CD14-positive monocyte (primary cell): ENCODE data around the gene IP6K2. TPM values are rescaled to one million over a fixed set of nuclear protein-coding genes. Genes with fewer than 3 reads are reported as not detected.

ENCODE experiments used
- DNase-seq, 3 donors: peaks; one replicate each; pipeline ENCODE4 v3.0.0-alpha.2; 2011 to 2022
- H2AFZ ChIP-seq: 2 replicates; pipeline ENCODE4 v1.6.0; 2012; ENCODE audit warnings: mild to moderate bottlenecking, low read depth, low read length, inconsistent platforms; ENCODE audit not compliant: insufficient read depth, poor library complexity, severe bottlenecking
- H3K27ac ChIP-seq, 2 donors: 1 replicate in 1 of 2; 2 replicates in 1 of 2; pipeline ENCODE4 v1.5.1; 2012 to 2013; ENCODE audit warnings: low read length in 2 of 2, control low read depth in 1 of 2, inconsistent platforms in 1 of 2, low read depth in 1 of 2, mild to moderate bottlenecking in 1 of 2
- H3K27me3 ChIP-seq, 2 donors: one replicate each; pipeline versions ENCODE4 v1.6.0 to v1.6.1; 2011 to 2013; ENCODE audit warnings: low read length in 2 of 2; ENCODE audit not compliant: control insufficient read depth in 2 of 2, insufficient read depth in 2 of 2
- H3K36me3 ChIP-seq, 2 donors: replicated peaks in 1 of 2; 1 replicate in 1 of 2; 2 replicates in 1 of 2; pipeline versions ENCODE4 v1.5.1 to v1.6.1; 2012 to 2013; ENCODE audit warnings: low read length in 2 of 2, control low read depth in 1 of 2, inconsistent platforms in 1 of 2, mild to moderate bottlenecking in 1 of 2; ENCODE audit not compliant: insufficient read depth in 2 of 2, control insufficient read depth in 1 of 2
- H3K4me1 ChIP-seq, 2 donors: 1 replicate in 1 of 2; 2 replicates in 1 of 2; pipeline versions ENCODE4 v1.5.1 to v1.6.1; 2012 to 2013; ENCODE audit warnings: low read length in 2 of 2, control low read depth in 1 of 2, inconsistent platforms in 1 of 2, mild to moderate bottlenecking in 1 of 2, moderate library complexity in 1 of 2; ENCODE audit not compliant: insufficient read depth in 2 of 2, control insufficient read depth in 1 of 2
- H3K4me2 ChIP-seq: replicated peaks from 2 replicates; pipeline ENCODE3; 2012; ENCODE audit warnings: low read length, moderate library complexity, mild to moderate bottlenecking; ENCODE audit not compliant: poor library complexity, severe bottlenecking; ENCODE audit errors: extremely low read depth
- H3K4me3 ChIP-seq, 3 experiments: fragments of 200-600 bp in 1 of 3; sonication (generic) in 1 of 3; replicated peaks in 1 of 3; 1 replicate in 2 of 3; 2 replicates in 1 of 3; pipeline ENCODE4 v1.5.1; 2011 to 2013; ENCODE audit warnings: low read length in 3 of 3, mild to moderate bottlenecking in 3 of 3, control low read depth in 2 of 3, low read depth in 2 of 3, inconsistent platforms in 1 of 3, moderate library complexity in 1 of 3
- H3K79me2 ChIP-seq: 2 replicates; pipeline ENCODE4 v1.6.0; 2012; ENCODE audit warnings: mild to moderate bottlenecking, control low read depth, inconsistent platforms, low read length, moderate library complexity; ENCODE audit not compliant: insufficient read depth
- H3K9ac ChIP-seq: 2 replicates; pipeline ENCODE4 v1.6.0; 2017; ENCODE audit warnings: low read length, mild to moderate bottlenecking; ENCODE audit not compliant: insufficient read depth, poor library complexity, severe bottlenecking
- H3K9me3 ChIP-seq, 2 donors: replicated peaks in 1 of 2; 1 replicate in 1 of 2; 2 replicates in 1 of 2; pipeline versions ENCODE4 v1.5.1 to v1.6.1; 2012 to 2013; ENCODE audit warnings: low read length in 2 of 2, control low read depth in 1 of 2; ENCODE audit not compliant: control insufficient read depth in 1 of 2, insufficient read depth in 1 of 2
- H4K20me1 ChIP-seq: 2 replicates; pipeline ENCODE4 v1.6.0; 2012; ENCODE audit warnings: mild to moderate bottlenecking, low read length, control low read depth, moderate library complexity; ENCODE audit not compliant: insufficient read depth
- H3K27ac Mint-ChIP-seq, 7 donors: one replicate each; pipeline ENCODE4 v1.8.0; 2020; ENCODE audit warnings: mild to moderate bottlenecking in 7 of 7, mixed read lengths in 7 of 7, moderate library complexity in 6 of 7, inconsistent platforms in 2 of 7
- H3K27me3 Mint-ChIP-seq, 3 donors: one replicate each; pipeline ENCODE4 v1.8.0; 2021 to 2022; ENCODE audit warnings: low read depth in 3 of 3, mild to moderate bottlenecking in 3 of 3, mixed read lengths in 3 of 3, moderate library complexity in 3 of 3, inconsistent platforms in 1 of 3
- H3K36me3 Mint-ChIP-seq, 2 donors: one replicate each; pipeline ENCODE4 v1.8.0; 2020; ENCODE audit warnings: mixed read lengths in 2 of 2, inconsistent platforms in 1 of 2, mild to moderate bottlenecking in 1 of 2
- H3K4me1 Mint-ChIP-seq: one replicate; pipeline ENCODE4 v1.8.0; 2020; ENCODE audit warnings: mild to moderate bottlenecking, mixed read lengths
- H3K4me3 Mint-ChIP-seq, 2 donors: one replicate each; pipeline ENCODE4 v1.8.0; 2020; ENCODE audit warnings: mild to moderate bottlenecking in 2 of 2, mixed read lengths in 2 of 2, moderate library complexity in 1 of 2
- H3K9me3 Mint-ChIP-seq, 7 donors: one replicate each; pipeline ENCODE4 v1.8.0; 2020 to 2022; ENCODE audit warnings: mixed read lengths in 7 of 7, mild to moderate bottlenecking in 6 of 7, moderate library complexity in 6 of 7, inconsistent platforms in 2 of 7
- CTCF ChIP-seq: fragments of 200-600 bp; IDR thresholded peaks from one replicate; pipeline ENCODE4 v1.8.0; 2022; ENCODE audit warnings: antibody characterized with exemption, mild to moderate bottlenecking
- WGBS: methylation state at CpG from one replicate; pipeline ENCODE4 v1.1.5; 2013; ENCODE audit warnings: missing lambda C conversion rate; ENCODE audit not compliant: insufficient coverage; 5-methylcytosine and 5-hydroxymethylcytosine counted together
- intact Hi-C, 2 donors: fragments of 100-400 bp; cut with micrococcal nuclease; formaldehyde crosslinking; loops; one replicate each; pipeline versions ENCODE4 v1.15.0 to v1.15.1; 2023
- polyA plus RNA-seq, 3 donors: library from polyadenylated mRNA; depleted of rRNA in 1 of 3; unstranded in 2 of 3; stranded (reverse) in 1 of 3; fragments of 300-500 nt in 2 of 3; fragments of >200 nt in 1 of 3; fragmentation: Illumina TruSeq in 2 of 3; gene quantifications; 1 replicate in 2 of 3; 2 replicates in 1 of 3; pipeline ENCODE4 v1.2.3, GENCODE V29; 2012 to 2021

IP6K2 gene
- polyA plus RNA-seq, 3 donors = 16.5 to 53.8 (median 18.7) TPM

- no peaks in the 10 kb centered on the region for H3K9me3 ChIP-seq
- no peak overlapping the region for H2AFZ ChIP-seq
- no peak for TF ChIP-seq CTCF
- peaks cover 31 to 67% of the 10 kb centered on the region in 2 donors for H3K36me3 ChIP-seq
- peaks cover 0 to 4% (median 1%) of the 10 kb centered on the region in 3 donors for H3K27me3 Mint-ChIP-seq
- no peak for DNase-seq
- H3K4me1 Mint-ChIP-seq = peaks cover 29% of the 10 kb centered on the region
- H4K20me1 ChIP-seq = no peaks in the 10 kb centered on the region
- H3K4me2 ChIP-seq = no peak overlapping the region
- 61% methylated on average over 16 of the region's 20 CpGs for whole genome bisulfite sequencing
- H3K27me3 ChIP-seq = no peaks in the 10 kb centered on the region
- H3K4me3 Mint-ChIP-seq = no peak overlapping the region
- H3K27ac ChIP-seq = no peak overlapping the region
- intact Hi-C loops = loop anchor here (10.0 kb wide), 3 partner anchors 125 to 405 kb away; partner anchors contain the start of gene PFKFB4 (in 1 of the 2)
- peaks cover 19 to 25% of the 10 kb centered on the region in 2 donors for H3K4me1 ChIP-seq
- no peak overlapping the region for H3K9ac ChIP-seq
- H3K4me3 ChIP-seq = no peak overlapping the region
- H3K27ac Mint-ChIP-seq = no peak overlapping the region
- H3K36me3 Mint-ChIP-seq = peaks cover 54 to 56% of the 10 kb centered on the region in 2 donors
- peaks cover 6% of the 10 kb centered on the region for H3K79me2 ChIP-seq
- peaks cover 0 to 1% (median 0%) of the 10 kb centered on the region in 7 donors for H3K9me3 Mint-ChIP-seq
Observed at GRCh38 chr3:48679411-48680391, 37.3 kb downstream of the IP6K2 start.

GRCh38 chr3:48678566-48679380 is 38.2 kb downstream of the IP6K2 start:
- no peak for DNase-seq
- Histone ChIP-seq H3K79me2 (no peaks in the 10 kb centered on the region), H3K4me3 (no peak overlapping the region), H3K27ac (no peak overlapping the region), H2AFZ (no peak overlapping the region), H3K4me2 (no peak overlapping the region), H3K9ac (no peak overlapping the region), H4K20me1 (no peaks in the 10 kb centered on the region), H3K9me3 (no peaks in the 10 kb centered on the region), H3K4me1 (peaks cover 13 to 16% of the 10 kb centered on the region in 2 donors), H3K27me3 (no peaks in the 10 kb centered on the region), H3K36me3 (peaks cover 35 to 72% of the 10 kb centered on the region in 2 donors)
- H3K27ac Mint-ChIP-seq = no peak overlapping the region
- intact Hi-C loops = no loop called here
- TF ChIP-seq CTCF = no peak
- H3K36me3 Mint-ChIP-seq = peaks cover 56 to 66% of the 10 kb centered on the region in 2 donors
- peaks cover 0 to 2% (median 0%) of the 10 kb centered on the region in 3 donors for H3K27me3 Mint-ChIP-seq
- no peak overlapping the region for H3K4me3 Mint-ChIP-seq
- peaks cover 19% of the 10 kb centered on the region for H3K4me1 Mint-ChIP-seq
- WGBS = 91% methylated on average over 23 of the region's 24 CpGs
- H3K9me3 Mint-ChIP-seq = peaks cover 0 to 1% (median 0%) of the 10 kb centered on the region in 7 donors
